ENCODE measurements around the gene TP53RK. TPM values are rescaled to one million over a fixed set of nuclear protein-coding genes. Genes with fewer than 3 reads are reported as not detected.

The TP53RK gene
- total and polyA plus RNA-seq, 2 of the 13 experiments (the other 11 are each of a cell fraction or from before 2014, with no cell fraction given), result 12.9 to 25.5 TPM

DNA sequence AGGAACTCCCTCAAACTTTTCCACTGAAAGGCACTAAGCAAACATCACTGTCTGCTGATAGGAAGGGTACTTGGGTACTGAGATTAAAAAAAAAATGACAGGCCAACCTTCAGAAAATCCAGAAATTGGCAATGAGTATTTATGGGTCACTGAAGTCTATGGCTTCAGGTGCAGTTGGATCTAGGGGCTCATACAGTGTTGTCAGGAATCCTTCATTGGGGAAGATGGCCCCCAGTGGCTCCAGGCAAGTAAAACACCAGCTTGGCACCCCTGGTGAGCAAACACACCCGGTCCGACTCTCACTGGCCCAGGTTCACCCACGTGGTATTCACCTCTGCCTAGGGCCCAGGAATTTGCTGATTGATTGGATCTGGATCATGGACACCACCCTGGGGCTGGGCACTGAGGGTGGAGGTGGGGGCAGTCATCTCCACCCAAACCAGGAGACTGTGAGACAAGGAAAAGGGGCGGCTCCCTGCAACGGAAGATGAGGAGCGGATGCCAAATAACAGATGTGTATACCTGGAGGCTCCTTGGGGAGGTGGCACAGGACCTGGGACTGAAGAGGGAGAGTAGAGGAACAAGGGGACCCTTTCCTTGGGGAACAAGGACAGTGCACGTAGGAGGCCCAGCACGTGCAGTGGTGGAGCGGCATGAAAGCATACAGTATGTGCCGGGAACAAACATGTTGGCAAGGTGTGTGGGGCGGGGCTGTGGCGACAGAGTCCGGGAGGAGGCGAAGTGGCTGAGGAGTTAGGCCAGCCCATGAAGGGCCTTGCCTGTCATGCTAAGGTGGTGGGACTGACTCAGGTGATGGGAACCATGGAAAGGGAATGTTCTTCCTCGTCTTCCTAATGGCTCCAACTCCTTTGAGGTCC is 25.0 kb upstream of the TP53RK start (continued):
- TF ChIP-seq, protein P1, sequence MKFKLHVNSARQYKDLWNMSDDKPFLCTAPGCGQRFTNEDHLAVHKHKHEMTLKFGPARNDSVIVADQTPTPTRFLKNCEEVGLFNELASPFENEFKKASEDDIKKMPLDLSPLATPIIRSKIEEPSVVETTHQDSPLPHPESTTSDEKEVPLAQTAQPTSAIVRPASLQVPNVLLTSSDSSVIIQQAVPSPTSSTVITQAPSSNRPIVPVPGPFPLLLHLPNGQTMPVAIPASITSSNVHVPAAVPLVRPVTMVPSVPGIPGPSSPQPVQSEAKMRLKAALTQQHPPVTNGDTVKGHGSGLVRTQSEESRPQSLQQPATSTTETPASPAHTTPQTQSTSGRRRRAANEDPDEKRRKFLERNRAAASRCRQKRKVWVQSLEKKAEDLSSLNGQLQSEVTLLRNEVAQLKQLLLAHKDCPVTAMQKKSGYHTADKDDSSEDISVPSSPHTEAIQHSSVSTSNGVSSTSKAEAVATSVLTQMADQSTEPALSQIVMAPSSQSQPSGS (CRISPR knock-in tag; IDR thresholded peaks at IDR 0.05), result no peak
- 0 out of 2 replicates have a peak, but pooled peaks have one; percentile 29 for TF ChIP-seq ZNF441 (CRISPR knock-in tag; IDR thresholded peaks at IDR 0.05; ENCODE audit: borderline replicate concordance)
- TF ChIP-seq CC2D1A (CRISPR knock-in tag; IDR thresholded peaks at IDR 0.05), result no peak
- TF ChIP-seq, protein P2, sequence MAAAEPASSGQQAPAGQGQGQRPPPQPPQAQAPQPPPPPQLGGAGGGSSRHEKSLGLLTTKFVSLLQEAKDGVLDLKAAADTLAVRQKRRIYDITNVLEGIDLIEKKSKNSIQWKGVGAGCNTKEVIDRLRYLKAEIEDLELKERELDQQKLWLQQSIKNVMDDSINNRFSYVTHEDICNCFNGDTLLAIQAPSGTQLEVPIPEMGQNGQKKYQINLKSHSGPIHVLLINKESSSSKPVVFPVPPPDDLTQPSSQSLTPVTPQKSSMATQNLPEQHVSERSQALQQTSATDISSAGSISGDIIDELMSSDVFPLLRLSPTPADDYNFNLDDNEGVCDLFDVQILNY (CRISPR knock-in tag; conservative IDR thresholded peaks at IDR 0.05), result no peak
- TF ChIP-seq, protein P3, sequence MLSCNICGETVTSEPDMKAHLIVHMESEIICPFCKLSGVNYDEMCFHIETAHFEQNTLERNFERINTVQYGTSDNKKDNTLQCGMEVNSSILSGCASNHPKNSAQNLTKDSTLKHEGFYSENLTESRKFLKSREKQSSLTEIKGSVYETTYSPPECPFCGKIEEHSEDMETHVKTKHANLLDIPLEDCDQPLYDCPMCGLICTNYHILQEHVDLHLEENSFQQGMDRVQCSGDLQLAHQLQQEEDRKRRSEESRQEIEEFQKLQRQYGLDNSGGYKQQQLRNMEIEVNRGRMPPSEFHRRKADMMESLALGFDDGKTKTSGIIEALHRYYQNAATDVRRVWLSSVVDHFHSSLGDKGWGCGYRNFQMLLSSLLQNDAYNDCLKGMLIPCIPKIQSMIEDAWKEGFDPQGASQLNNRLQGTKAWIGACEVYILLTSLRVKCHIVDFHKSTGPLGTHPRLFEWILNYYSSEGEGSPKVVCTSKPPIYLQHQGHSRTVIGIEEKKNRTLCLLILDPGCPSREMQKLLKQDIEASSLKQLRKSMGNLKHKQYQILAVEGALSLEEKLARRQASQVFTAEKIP (CRISPR knock-in tag; IDR thresholded peaks at IDR 0.05; ENCODE audit: borderline replicate concordance), result no peak
- TF ChIP-seq SP140L (CRISPR knock-in tag; IDR thresholded peaks at IDR 0.05; ENCODE audit: borderline replicate concordance), result no peak
- TF ChIP-seq RBM39 (IDR thresholded peaks at IDR 0.05; ENCODE audit: low read depth, low read length, poor library complexity, severe bottlenecking), result no peak
- TF ChIP-seq AGO2 (optimal IDR thresholded peaks at IDR 0.05; ENCODE audit: low read depth, low read length), result peak; percentile 79
- 0 out of 2 replicates have a peak, but pooled peaks have one; percentile 24 for TF ChIP-seq PHF8 (CRISPR knock-in tag; IDR thresholded peaks at IDR 0.05)
- no peak for TF ChIP-seq GTF2F1 (IDR thresholded peaks at IDR 0.05; ENCODE audit: low read length)
- no peak for TF ChIP-seq YY1 (IDR thresholded peaks at IDR 0.05; ENCODE audit: insufficient read depth, insufficient replicate concordance, low read depth, low read length)
- 0 out of 2 replicates have a peak, but pooled peaks have one; percentile 73 for TF ChIP-seq AKAP8 (CRISPR knock-in tag; IDR thresholded peaks at IDR 0.05)
- no peak for TF ChIP-seq KLF9 (CRISPR knock-in tag; IDR thresholded peaks at IDR 0.05; ENCODE audit: low read depth)
- TF ChIP-seq, protein P4, sequence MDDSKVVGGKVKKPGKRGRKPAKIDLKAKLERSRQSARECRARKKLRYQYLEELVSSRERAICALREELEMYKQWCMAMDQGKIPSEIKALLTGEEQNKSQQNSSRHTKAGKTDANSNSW (CRISPR knock-in tag; IDR thresholded peaks at IDR 0.05; ENCODE audit: borderline replicate concordance), result no peak
- no peak for TF ChIP-seq ATF7 (IDR thresholded peaks at IDR 0.05)
- 0 out of 2 replicates have a peak, but pooled peaks have one; percentile 29 for TF ChIP-seq ATF7 (CRISPR knock-in tag; IDR thresholded peaks at IDR 0.05)
- TF ChIP-seq RARA (CRISPR knock-in tag; IDR thresholded peaks at IDR 0.05), result no peak
- 0 out of 2 replicates have a peak, but pooled peaks have one; percentile 49 for TF ChIP-seq NRL (CRISPR knock-in tag; IDR thresholded peaks at IDR 0.05; ENCODE audit: borderline replicate concordance)
- TF ChIP-seq KMT2B (CRISPR knock-in tag; IDR thresholded peaks at IDR 0.05), result no peak
- no peak for TF ChIP-seq ZNF446 (CRISPR knock-in tag; IDR thresholded peaks at IDR 0.05)
- TF ChIP-seq ATM (IDR thresholded peaks at IDR 0.05; ENCODE audit: borderline replicate concordance), result no peak
- TF ChIP-seq REPIN1 (CRISPR knock-in tag; IDR thresholded peaks at IDR 0.05; ENCODE audit: borderline replicate concordance, low read depth), result no peak
- no peak for TF ChIP-seq RFX1 (IDR thresholded peaks at IDR 0.05)

Measured in HepG2 (cell line).